ENCODE measurements around the gene GRK5.

The GRK5 gene

DNA sequence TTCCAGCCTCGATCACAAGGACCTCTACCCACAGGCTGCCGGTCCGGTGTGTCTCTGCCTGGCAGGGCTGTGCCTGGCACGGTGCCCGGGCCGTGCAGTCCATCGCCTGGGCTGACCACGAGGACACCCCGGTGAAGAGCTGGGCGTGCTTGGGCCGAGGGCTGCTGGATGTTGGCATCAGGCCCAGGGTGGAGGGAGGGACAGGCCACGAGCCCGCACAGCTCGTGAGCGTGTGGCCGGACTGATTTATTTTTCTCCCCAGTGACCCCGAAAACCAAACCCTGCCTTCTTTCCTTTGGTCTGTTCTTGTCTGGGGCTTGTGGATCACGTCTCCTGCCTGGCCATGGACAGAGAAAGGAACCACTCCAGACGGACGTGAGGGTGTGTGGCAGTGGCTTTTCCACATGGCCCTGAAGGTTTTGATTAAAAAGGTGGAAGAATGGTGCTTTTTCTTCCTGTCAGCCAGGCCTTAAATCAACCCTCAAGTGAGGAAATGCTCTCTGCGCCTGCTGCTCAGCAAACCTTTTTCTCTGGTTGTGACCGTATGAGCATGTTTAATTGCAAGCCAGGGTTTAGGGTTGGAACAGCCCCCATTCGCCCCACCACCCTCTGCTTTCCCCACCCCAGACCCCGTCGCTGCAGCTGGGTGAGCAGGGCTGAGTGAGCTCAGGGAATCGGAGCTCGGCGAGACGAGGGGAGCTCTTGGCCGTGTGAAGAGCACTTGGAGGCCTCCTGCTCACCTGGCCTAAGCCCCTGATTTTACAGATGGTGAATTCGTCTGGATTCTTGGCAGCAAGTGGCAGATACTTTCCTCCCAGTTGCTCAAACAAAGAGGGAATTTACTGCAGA, 205.1 kb downstream of the GRK5 start:
- DNase-seq, result no peak

DNA sequence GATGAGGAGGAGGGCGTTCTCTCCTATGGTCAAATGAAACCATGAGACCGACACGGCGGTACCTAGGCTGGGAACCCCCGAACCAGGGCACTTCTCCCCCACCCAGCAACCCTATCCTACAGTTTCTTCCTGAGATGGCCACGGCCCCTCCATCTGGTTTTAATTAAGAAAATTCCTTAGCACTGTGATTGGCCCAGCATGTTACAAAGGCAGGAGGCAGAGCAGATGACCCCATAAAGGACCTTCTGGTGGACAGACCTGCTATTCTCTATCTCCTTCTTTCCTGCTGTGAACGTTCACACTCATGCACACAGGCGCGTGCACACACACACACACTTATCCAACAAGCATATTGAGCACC, 205.7 kb downstream of the GRK5 start:
- DNase-seq, result no peak

DNA sequence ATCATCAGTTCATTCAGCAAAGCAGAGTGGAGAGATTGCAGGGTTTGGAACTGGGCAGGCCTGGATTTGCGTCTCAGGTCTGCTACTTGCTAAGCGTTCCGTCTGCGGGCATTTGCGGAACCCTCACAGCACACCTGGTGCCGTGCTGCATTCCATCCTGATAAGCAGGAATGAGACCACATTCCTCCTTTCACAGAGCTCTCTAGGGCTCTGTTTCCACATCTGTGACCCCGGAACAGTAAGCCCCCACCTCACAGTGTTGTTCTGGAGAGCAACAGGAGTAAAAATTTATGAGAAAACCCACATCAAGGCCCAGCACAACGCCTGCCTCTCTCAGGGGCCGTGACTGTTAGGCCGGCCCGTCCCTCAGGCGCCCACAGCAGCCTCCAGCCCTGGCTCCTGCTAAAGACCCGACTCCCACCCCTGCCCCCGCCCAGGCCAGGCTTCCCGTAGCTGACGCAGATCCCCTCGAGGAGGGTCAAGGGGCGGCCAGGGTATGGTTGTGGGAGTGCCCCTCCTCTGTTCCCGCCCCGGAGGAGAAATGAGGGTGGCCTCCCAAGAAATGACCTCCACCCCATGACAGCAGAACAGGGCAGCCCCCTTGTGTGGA, 206.2 kb downstream of the GRK5 start:
- no peak for DNase-seq

DNA sequence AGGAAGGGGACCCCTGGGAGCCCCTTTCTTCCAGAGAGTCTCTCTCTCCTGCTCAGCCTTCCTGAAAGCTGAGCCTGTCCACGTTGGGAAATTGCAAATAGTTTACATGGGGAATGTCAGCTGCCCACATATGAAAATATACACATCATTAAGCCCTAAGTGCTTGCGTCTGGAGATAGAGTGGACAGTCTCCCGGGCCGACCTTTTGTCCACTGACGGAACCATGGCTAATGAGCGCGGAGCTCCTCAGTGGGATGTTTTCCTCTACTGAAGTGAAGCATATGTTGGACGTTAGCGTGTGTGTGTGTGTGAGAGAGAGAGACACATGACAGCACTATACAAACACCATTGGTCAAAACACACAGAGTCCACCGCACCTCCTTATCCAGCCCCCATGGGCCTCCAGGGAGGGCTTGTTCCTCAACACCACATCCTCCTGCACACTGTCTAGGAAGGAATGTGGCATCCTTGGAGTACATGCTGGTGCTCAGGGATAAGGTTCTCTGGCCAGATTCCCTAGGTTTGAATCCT, 206.8 kb downstream of the GRK5 start:
- no peak for DNase-seq

DNA sequence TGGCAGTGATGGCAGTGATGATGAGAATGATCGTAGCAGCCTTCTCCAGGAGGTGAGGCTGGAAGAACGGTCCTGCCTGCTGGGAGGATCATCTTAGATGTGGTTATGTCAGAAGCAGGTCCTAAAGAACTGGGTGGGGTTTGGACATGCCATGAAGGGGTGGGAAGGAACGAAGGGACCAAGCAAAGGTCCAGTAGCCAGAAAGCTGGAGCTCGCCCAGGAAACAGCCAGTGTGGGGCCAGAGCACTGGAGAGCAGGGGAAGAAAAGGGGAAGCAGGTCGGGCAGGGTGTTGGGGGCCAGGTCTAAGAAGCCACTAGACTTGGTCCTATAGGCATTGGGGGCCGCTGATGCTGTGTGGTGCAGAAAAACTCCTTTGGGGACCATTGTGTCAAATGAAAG, 207.8 kb downstream of the GRK5 start:
- DNase-seq, result no peak

DNA sequence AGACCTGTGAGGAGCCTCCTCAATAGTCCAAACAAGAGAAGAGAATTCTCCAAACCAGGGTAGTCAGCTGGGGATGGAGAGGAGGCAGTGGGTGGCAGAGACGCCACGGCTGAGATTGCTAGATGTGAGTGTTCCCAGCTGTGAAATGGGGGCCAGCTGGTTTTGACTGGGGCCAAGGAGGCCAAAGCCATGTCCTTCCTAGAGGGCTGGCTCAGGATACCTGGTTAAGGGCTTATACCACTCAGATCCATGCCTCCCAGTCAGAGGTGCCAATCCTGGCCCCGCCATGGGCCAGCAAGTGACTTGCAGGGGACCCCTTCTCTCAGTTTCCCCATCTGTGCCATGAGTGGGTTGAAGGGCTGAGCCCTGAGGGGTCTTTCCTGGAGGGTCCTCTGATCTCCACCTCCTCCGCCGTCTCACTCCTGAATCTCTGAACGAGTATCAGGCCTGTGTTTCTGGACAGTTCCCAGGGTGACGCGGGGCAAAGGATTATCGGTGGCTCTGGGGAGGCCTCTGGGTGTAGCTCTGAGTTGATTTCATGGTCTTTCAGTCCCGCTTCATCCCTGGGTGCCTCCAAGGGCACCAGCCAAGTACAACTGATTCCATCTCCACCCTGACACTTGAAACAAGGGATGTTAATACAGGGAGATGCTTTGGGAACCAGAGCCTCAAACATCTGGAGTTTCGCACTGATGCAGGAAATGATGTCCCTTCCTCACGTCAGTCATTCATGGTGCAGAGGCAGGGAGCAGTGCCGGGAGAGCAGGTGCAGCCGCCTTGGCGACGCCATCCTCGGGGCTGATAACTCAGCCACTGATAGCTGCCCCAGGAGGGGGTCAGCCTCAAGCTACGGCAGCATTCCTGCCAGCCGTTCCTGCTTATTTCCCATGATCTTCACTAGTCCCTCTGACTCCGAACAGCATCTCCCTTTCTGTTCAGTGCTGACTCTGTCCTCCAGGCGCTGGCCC, 208.4 kb downstream of the GRK5 start:
- no peak for DNase-seq

DNA sequence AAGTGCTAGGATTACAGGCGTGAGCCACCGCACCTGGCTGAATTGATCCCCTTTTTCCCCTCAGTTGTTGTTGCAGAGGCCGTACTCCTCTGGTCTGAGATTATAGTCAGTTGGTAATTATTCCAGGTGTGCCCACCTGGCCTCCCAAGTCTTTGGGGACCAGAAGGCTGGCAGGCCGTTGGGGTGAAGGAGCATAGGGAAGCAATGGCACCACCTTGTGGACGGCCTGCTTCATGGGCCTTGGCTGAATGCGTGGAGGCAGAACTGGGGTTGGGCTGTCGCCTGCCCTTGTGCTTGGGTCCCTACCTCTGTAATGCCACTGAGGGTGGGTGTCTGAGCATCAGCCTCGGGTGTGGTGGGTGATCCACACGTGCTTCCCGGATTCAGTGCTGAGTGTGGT, 209.5 kb downstream of the GRK5 start:
- peak; percentile 29 for DNase-seq

DNA sequence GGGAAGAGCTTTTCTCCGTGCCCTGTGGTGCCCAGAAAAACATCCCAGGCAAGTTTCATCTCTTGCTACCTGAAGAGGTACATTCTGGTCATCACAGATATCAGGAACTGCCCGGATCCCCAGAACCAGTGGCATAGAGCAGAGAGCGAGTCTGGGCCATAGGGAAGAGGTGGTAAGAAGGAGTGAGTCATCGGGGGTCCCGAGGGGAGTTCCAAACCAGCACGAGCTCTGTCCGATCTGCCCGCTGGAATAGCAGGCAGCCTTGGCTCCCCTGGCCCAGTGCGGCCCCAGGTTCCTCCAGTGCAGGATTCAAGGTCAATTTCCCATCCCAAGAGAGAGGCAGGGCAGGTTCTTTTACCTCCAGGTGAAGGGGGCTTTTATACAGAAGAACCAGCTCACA, 210.5 kb downstream of the GRK5 start:
- no peak for DNase-seq

DNA sequence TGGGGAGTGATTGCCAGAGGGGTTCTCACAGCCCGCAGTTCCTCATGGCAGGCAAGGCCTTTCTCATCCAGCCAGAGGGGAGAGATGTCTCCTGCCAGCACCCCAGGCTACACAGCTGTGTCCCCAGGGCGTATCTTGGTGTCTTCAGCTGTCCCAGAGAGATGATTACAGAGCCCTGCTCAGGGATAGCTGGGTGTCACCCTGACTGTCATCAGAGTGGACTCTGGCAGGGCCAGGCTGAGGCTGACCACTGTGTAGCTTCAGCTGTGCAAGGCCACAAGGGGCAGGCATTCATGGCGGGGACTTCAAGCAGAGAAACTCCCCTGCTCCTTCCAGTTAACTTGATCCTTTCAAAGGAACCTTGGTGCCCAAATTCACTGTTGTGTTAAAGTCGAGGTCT, 211.0 kb downstream of the GRK5 start:
- no peak for DNase-seq

DNA sequence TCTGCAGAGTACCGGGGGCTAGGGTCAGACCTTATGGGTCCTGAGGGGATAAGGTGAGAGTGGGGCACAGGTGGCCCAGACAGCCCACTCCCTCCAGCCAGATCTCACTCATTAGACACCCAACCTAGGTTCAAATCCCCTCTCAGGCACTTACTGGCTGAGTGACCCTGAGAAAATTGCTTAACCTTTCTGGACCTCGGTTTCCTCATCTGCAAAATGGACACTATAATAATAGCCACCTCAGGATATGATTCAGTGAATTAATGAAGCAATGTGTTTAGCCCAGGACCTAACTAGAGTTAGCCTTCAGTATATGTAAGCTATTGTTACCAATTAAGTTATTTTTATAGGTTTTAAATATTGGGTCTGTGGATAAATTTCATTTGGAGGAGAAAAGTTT, 212.6 kb downstream of the GRK5 start:
- no peak for DNase-seq

DNA sequence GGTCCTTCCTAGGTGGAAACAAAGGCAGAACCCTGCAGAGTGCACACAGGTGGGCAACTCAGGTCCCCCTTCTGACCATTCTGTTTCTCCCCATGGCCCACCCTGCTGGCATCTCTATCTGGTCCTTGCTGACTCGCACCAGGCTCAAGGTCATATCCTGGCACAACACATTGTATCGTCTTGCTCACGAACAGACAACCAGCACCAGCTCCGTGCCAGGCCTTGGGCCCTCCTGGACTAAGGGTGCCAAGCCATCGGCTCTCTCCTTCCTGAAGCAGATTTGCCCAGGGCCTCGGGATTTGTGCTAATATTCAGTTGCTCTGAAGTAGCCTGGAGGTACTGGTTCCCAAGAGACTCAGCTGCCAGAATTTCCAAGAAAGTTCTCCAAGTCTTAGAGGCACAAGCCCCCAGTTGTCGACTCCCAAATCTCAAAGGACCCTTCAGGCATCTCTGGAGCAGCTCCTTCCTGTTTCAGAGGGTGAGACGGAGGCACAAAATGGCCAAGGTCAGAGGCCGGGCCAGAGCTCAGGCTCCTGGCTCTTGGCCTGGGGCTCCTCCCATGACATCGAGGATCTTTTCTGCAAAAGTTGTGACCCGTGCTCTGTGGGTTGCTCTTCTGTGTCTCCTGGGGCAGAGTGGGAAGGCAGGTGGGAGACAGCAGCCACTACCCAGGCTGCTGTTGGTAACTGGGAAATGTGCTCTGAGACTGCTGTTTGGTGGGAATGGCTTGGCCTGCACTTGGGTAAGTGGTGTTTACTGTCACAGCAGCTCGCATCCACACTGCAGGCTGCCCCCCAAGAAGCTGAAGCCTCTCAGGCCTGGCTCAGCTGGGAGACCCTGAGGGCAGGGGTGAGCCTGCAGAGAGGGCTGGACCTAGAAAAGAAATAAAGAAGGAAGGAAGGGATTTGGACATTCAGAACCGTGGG, 213.8 kb downstream of the GRK5 start:
- no peak for DNase-seq

DNA sequence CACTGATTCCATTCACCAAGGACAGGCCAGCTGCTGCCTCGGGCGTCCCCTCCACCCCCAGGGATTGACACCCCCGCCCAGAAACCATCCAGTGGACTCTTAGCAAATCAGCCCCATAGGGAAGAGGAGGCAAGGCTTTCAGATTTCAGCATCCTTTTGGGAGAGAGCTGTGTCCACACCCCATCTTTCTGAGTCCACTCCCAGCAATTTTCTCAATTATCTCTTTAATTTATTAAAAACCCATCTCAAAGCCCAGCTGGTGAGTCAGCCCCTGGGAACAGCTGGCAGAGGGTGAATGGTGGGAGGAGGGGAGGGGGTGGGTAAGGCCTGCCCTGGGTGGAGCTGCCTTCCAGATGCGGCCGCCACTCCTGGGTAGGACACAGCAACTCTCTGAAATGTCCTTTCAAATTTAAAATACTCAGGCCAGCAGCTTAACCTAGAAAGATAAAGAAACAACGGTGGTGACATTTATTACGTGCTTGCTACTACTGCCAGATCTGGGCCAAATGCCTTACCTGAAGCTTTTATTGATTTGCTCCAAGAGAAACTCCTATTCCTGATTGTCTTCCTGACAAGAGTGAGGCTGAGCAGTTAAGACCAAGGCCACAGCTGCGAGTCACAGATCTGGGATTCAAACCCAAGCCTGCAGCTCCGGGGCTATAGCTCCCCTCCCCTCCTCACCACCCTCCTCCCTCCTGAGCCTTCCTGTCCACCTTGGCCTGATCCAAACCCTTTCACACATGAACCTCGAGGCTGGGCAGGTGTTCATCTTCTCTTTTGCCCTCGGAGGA, 214.7 kb downstream of the GRK5 start:
- no peak for DNase-seq

DNA sequence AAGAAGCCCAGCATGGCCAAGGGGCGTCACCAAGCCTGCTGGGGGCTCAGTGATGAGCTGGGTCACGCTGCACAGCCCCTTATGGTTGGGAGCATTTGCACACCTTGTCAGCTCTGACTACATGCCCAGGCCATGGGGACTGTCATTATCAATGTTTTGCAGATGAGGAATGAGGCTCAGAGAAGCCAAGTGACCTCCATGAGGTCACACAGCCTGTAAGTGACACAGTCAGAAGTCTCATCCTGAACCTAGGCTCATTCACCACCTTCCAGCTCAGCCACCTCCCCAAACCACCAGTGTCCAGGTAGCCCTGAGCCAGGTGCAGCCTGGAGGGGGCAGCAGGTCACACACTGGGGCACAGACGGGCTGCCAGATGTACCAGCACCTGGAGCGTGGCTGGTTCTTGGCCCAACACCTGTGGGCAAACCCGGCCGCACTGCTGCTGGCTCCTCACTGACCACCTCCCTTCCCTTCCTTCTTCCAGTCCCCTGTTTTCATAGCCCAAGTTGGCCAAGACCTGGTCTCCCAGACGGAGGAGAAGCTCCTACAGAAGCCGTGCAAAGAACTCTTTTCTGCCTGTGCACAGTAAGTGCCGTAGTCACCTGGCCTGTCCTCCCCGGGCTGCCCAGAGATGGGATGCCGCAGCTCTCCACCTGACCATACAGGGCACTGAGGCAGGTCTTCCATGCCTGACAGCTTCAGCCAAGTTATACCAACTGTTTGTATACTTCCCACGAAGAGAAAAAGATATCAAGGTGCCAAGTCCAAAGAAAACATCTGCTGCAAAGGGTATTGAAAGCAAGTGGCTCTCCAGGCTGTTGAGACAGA, 215.5 kb downstream of the GRK5 start:
- DNase-seq, result no peak

DNA sequence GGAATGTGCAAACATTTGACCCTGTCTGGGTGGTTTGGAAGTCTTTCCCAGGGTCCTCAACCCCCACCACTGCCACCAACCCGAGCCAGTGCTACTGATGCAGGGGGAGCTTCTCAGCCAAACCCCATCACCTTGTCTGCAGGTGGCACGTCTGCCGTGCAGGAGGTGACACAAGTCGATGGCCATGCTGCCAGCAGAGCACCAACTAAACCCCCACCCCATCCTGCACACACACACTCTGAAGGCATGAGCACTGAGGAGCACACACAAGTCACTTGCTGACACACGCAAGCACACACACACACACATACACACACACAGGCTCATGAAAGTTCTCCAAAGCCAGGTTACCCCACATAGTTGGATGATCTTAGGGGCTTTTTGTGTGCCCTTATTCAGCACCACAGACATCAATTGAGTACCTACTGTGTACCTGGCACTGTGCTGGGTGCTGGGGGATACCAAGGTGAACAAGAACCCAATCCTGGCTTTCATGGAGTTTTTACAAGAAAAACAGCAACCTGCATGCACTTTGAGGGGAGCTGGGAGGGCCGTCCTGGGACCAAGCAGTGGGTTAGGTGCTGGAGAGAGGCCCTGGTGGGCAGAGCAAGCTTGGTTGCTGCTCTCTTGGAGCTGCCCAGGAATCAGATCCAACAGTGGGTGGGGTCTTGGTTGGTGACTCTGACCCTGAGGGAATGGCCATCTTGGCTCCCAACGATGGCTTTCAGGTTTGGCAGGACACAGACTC, 216.3 kb downstream of the GRK5 start:
- DNase-seq, result no peak

DNA sequence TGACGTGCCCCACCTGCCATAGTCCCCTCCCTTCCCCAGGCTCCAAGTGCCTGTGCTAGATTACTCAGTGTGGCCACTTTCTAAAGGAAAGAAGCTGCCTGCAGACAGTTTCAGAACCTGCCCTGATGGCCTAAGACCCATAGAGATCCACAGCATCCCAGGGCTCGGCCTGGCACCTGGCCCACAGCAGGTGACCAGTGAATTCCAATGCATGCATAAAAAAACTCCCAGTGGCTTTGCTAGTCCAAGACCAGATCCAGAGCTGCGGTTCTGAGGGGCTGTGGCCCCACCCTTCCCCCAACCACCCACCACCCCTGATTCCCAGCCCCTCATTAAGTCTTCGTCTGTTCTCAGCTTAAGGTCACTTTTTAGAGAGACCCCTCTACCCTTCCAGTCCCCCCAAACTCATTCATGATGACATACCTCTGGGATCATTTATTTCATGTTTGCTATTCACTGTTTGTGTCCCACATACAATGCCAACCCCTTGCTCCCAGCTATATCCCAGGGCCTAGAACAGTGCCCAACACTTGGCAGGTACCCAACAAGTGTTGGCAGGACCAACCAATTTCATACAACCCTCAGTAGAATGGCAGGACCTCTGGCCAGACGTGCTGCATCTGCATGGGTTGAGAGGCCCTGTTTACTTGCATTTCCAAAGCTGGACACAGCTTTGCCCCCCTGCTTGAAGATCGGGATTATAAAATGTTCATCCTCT, 217.0 kb downstream of the GRK5 start:
- no peak for DNase-seq

DNA sequence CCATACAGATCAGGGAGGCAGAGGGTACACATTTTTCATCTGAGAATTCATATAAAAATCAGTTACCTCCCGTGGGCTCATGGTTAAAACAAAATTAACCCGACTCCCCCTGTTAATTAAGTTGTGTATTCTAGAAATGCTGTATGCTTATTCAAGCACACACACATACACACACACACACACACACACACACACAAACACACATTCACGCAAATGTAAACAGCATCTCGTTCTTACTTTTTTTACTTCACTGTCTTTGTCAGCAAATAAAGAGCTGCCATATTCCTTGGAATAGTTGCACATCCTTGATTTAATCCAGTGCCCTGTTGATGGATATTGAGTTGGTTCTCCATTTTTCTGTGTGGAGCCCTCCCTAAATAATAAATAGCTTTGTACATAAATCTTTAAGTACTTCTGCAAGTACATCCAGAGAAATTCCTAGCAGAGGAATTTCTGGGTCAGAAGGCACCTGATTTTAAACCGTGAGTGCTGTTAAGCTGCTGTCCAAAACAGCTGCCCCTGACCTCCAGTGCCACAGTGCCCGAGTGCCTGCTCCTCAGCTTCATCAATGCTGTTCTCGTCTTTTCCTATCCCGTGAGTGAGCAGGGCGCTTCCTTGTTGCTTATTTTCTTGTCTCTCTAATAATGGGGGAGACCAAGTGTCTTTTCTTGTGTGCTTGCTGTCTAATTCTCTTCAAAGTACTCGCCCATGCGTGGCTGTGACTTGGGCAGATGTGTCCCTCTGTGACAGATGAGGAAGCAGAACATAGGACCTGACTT, 217.9 kb downstream of the GRK5 start:
- no peak for DNase-seq

DNA sequence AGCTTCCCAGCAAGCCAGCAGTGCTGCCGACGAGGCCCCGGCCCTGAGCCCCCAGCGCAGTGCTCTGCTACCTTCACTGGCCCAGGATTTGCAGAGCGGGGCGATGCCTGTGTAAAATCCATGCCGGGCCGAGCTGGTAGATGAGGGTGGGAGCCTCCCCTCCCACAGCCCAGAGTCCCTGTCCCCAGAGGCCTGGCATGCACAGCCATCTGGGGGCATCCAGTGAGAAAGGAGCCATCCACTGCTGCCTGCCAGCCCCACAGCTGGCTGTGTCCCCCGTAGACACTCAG, 218.5 kb downstream of the GRK5 start:
- no peak for DNase-seq

DNA sequence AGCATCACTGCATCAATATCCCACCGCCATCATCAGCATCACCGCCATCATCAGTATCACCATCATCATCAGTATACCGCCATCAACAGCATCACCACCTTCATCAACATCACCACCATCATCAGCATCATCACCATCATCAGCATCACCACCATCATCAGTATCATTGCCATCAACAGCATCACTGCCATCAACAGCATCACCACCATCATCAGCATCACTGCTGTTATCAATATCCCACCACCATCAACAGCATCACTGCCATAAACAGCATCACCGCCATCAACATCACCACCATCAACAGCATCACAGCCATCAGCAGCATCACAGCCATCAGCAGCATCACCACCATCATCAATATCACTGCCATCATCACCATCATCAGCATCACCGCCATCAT, 219.3 kb downstream of the GRK5 start:
- no peak for DNase-seq
